IPS DF 6.9 (cell line): ENCODE measurements around the gene ZNF618.

Experiments
- DNase-seq: peaks from one replicate; pipeline ENCODE4 v3.0.0-alpha.2; 2013; ENCODE audit warnings: low read depth, low spot score
- H3K27ac ChIP-seq: one replicate; pipeline ENCODE4 v1.5.1; 2013; ENCODE audit warnings: low read length, control low read depth
- H3K27me3 ChIP-seq: 2 replicates; pipeline ENCODE4 v1.6.1; 2013; ENCODE audit warnings: mild to moderate bottlenecking, low read length; ENCODE audit not compliant: control insufficient read depth, insufficient read depth
- H3K36me3 ChIP-seq: 2 replicates; pipeline ENCODE4 v1.6.1; 2013; ENCODE audit warnings: low read length; ENCODE audit not compliant: control insufficient read depth, insufficient read depth
- H3K4me1 ChIP-seq: 2 replicates; pipeline ENCODE4 v1.6.1; 2013; ENCODE audit warnings: low read length; ENCODE audit not compliant: control insufficient read depth, insufficient read depth
- H3K4me3 ChIP-seq: 2 replicates; pipeline ENCODE4 v1.5.1; 2013; ENCODE audit warnings: mild to moderate bottlenecking, low read length
- H3K9me3 ChIP-seq: 2 replicates; pipeline ENCODE4 v1.6.1; 2013; ENCODE audit warnings: low read length, inconsistent platforms; ENCODE audit not compliant: control insufficient read depth, insufficient read depth
- WGBS: extraction: QIAGEN DNeasy Blood & Tissue Kit; methylation state at CpG from one replicate; pipeline ENCODE4 v1.1.7; 2013; ENCODE audit warnings: mixed read lengths, missing lambda C conversion rate; ENCODE audit not compliant: insufficient read length, insufficient coverage; 5-methylcytosine and 5-hydroxymethylcytosine counted together

Gene ZNF618

DNA sequence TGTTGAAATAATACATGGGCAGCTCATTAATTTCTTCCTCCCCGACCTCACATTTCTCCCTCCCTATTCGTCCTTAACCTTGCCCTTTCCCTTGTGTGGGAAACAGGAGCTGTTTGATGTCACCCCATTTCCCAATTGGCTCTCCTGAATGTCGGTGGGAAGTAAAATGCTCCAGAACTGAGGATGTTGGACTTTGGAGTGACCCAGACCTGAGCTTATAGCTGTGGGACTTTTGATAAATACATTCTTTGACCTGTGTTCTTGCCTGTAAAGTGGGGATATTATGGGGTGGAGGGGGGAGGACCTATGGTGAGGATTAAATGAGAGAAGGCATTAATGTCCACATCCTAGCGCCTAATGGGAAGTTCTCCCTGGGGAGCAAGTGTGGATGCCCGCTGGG is 91.3 kb downstream of the ZNF618 start:
- no CpG with 5 or more reads among the region's 5 CpGs for WGBS
- H3K27ac ChIP-seq, result no peak overlapping the region
- H3K36me3 ChIP-seq, result no peaks in the 10 kb centered on the region
- H3K9me3 ChIP-seq, result no peaks in the 10 kb centered on the region
- H3K27me3 ChIP-seq, result no peaks in the 10 kb centered on the region
- no peak overlapping the region for H3K4me3 ChIP-seq
- no peak for DNase-seq
- H3K4me1 ChIP-seq, result peaks cover 2% of the 10 kb centered on the region

GRCh38 chr9:113969343-113969742 is 93.2 kb downstream of the ZNF618 start:
- no peak overlapping the region for H3K4me3 ChIP-seq
- H3K27me3 ChIP-seq, result no peaks in the 10 kb centered on the region
- no peaks in the 10 kb centered on the region for H3K36me3 ChIP-seq
- no CpG with 5 or more reads among the region's 1 CpG for WGBS
- H3K4me1 ChIP-seq, result peaks cover 2% of the 10 kb centered on the region
- H3K27ac ChIP-seq, result no peak overlapping the region
- no peaks in the 10 kb centered on the region for H3K9me3 ChIP-seq
- DNase-seq, result no peak

- Histone ChIP-seq H3K4me3 (no peak overlapping the region), H3K4me1 (no peaks in the 10 kb centered on the region), H3K27ac (no peak overlapping the region), H3K9me3 (no peaks in the 10 kb centered on the region), H3K27me3 (no peaks in the 10 kb centered on the region), H3K36me3 (no peaks in the 10 kb centered on the region)
- no CpG with 5 or more reads among the region's 9 CpGs for WGBS
- DNase-seq, result no peak
Measured at GRCh38 chr9:113973226-113973625, 97.1 kb downstream of the ZNF618 start.

- no CpG with 5 or more reads among the region's 5 CpGs for WGBS
- no peak overlapping the region for H3K27ac ChIP-seq
Measured at GRCh38 chr9:113973963-113974413, 97.9 kb downstream of the ZNF618 start.

DNA sequence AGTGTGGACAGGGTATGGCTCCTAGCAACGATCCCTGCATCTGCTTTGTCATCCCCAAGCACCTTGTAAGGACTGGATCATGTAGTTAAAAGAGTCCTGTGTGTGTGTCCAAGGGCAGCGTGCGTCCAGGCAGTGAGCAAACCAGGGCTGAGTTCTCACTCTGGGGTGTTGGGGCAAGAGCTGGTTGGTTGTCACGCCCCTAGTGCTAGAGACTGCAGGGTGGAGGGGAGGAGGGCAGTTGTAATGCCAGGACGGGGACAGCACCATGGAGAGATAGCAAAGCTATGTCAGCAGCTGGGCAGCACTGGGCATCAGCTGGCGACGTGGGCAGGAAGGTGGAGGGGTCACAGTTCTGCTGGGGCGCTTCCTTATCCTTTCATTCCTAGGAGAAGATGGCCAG is 100.8 kb downstream of the ZNF618 start:
- Histone ChIP-seq H3K4me1 (no peaks in the 10 kb centered on the region), H3K9me3 (no peaks in the 10 kb centered on the region), H3K36me3 (no peaks in the 10 kb centered on the region), H3K27ac (no peak overlapping the region), H3K4me3 (no peak overlapping the region), H3K27me3 (no peaks in the 10 kb centered on the region)
- no CpG with 5 or more reads among the region's 8 CpGs for WGBS
- DNase-seq, result no peak

More at GRCh38 chr9:113973963-113974413, 97.9 kb downstream of the ZNF618 start:
- no peaks in the 10 kb centered on the region for H3K27me3 ChIP-seq
- H3K9me3 ChIP-seq, result no peaks in the 10 kb centered on the region
- no peaks in the 10 kb centered on the region for H3K36me3 ChIP-seq
- no peak overlapping the region for H3K4me3 ChIP-seq
- H3K4me1 ChIP-seq, result no peaks in the 10 kb centered on the region
- no peak for DNase-seq

GRCh38 chr9:113978725-113979342 is 102.7 kb downstream of the ZNF618 start:
- H3K4me1 ChIP-seq, result no peaks in the 10 kb centered on the region
- DNase-seq, result no peak
- H3K9me3 ChIP-seq, result no peaks in the 10 kb centered on the region
- no peaks in the 10 kb centered on the region for H3K27me3 ChIP-seq
- no CpG with 5 or more reads among the region's 6 CpGs for WGBS
- no peak overlapping the region for H3K27ac ChIP-seq
- no peak overlapping the region for H3K4me3 ChIP-seq
- no peaks in the 10 kb centered on the region for H3K36me3 ChIP-seq

GRCh38 chr9:113979343-113980127 is 103.4 kb downstream of the ZNF618 start:
- Histone ChIP-seq H3K4me1 (no peaks in the 10 kb centered on the region), H3K4me3 (no peak overlapping the region), H3K36me3 (no peaks in the 10 kb centered on the region), H3K9me3 (no peaks in the 10 kb centered on the region), H3K27ac (no peak overlapping the region), H3K27me3 (no peaks in the 10 kb centered on the region)
- DNase-seq, result no peak
- no CpG with 5 or more reads among the region's 6 CpGs for WGBS

DNA sequence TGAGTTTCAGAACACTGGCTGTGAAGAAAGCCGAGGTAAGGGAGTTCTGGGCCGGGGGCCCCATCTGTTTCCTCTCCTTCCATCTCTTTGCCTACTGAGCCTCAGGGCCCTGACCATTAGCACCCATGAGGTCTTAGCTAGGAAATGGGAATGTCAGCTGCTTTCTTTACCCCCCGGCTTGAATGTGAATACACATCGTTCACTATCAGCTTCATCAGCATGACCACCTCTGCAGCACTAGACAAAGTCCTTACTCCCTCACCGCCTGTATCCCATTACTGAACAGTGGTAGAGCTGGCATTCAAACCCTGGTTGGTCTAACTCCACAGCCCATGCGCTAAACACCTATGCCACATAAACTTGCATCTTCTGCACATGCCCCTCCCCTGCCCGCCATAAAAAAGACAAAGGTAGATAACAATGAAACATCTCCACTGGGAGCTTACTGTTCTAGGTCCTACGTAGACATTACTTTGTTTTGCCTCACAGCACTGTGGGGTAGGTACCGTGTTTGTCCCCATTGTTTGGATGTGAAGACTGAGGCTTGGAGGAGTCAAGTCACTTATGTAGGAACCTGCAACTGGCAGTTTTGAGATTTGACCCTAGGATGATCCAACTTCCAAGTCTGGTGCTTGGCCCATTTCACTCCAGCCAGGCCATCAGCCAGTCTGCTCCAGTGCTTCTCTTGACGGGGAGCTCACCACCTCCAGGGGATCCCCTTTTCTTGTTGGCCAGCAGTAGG is 108.7 kb downstream of the ZNF618 start:
- no CpG with 5 or more reads among the region's 10 CpGs for WGBS
- H3K9me3 ChIP-seq, result no peaks in the 10 kb centered on the region
- no peaks in the 10 kb centered on the region for H3K27me3 ChIP-seq
- H3K4me1 ChIP-seq, result no peaks in the 10 kb centered on the region
- no peak overlapping the region for H3K27ac ChIP-seq
- no peaks in the 10 kb centered on the region; the same call in 1 of the 2 replicates for H3K36me3 ChIP-seq
- DNase-seq, result no peak
- H3K4me3 ChIP-seq, result no peak overlapping the region

GRCh38 chr9:113985968-113986585 is 110.0 kb downstream of the ZNF618 start:
- DNase-seq, result no peak
- Histone ChIP-seq H3K4me1 (no peaks in the 10 kb centered on the region), H3K9me3 (no peaks in the 10 kb centered on the region), H3K36me3 (no peaks in the 10 kb centered on the region; the same call in 1 of the 2 replicates), H3K4me3 (no peak overlapping the region), H3K27me3 (no peaks in the 10 kb centered on the region), H3K27ac (no peak overlapping the region)
- WGBS, result no CpG with 5 or more reads among the region's 15 CpGs

- H3K4me1 ChIP-seq, result no peaks in the 10 kb centered on the region
- no peak for DNase-seq
- H3K27me3 ChIP-seq, result no peaks in the 10 kb centered on the region
- no peaks in the 10 kb centered on the region; the same call in 1 of the 2 replicates for H3K36me3 ChIP-seq
- WGBS, result no CpG with 5 or more reads among the region's 1 CpG
- no peak overlapping the region for H3K27ac ChIP-seq
- no peaks in the 10 kb centered on the region for H3K9me3 ChIP-seq
- no peak overlapping the region for H3K4me3 ChIP-seq
Measured at GRCh38 chr9:113986931-113987330, 110.8 kb downstream of the ZNF618 start.
